AG04449 (cell line): ENCODE measurements around the gene FMNL1.
A peak's percentile ranks its signal among the peaks of the same experiment; 100 is the strongest.

Experiments used
- CTCF ChIA-PET: fragments of 350-600 bp; formaldehyde crosslinking; extraction: SDS; loops from one replicate; lab custom pipeline; 2021; ENCODE audit warnings: antibody characterized with exemption; lab: Yijun Ruan, JAX
- POLR2A ChIA-PET: fragments of 400-600, 350-600 bp; formaldehyde crosslinking; extraction: SDS; loops from one replicate; lab custom pipeline; 2020; ENCODE audit warnings: antibody characterized with exemption, inconsistent platforms; lab: Yijun Ruan, JAX
- DNase-seq: peaks from one replicate; pipeline ENCODE4 v3.0.0-alpha.2; 2010; ENCODE audit warnings: low read depth, low spot score
- H3K4me3 ChIP-seq: 2 replicates; pipeline ENCODE4 v1.5.1; 2011; ENCODE audit warnings: low read depth, mild to moderate bottlenecking, control low read depth, low read length
- CTCF ChIP-seq: IDR thresholded peaks from one replicate; pipeline ENCODE4 v1.5.1; 2011; ENCODE audit warnings: mild to moderate bottlenecking, moderate library complexity, low read length, control low read depth, inconsistent platforms; ENCODE audit not compliant: insufficient read depth; ENCODE audit errors: missing control alignments

The FMNL1 gene

GRCh38 chr17:45261577-45262515, 40.2 kb downstream of the FMNL1 start, which contains the start of gene SPATA32:
SPATA32 (minus strand) TSS chr17:45262094; CDS start chr17:45262016, 78 bp downstream.
- H3K4me3 ChIP-seq, result peak within 1 kb of the TSS; percentile 23
- no peak for TF ChIP-seq CTCF
- DNase-seq, result no peak
- ChIA-PET POLR2A (no interaction called here), CTCF (interaction anchor here (1.6 to 3.4 kb wide), 5 partner anchors 16 to 126 kb away, joined by 5 to 14 read pairs (median 6); partner anchors contain the start of gene ACBD4)

GRCh38 chr17:45262516-45263476, 41.1 kb downstream of the FMNL1 start:
- no peak overlapping the region for H3K4me3 ChIP-seq
- ChIA-PET CTCF (interaction anchor here (0.7 to 2.5 kb wide), 12 partner anchors 8 to 163 kb away, joined by 3 to 11 read pairs (median 4); partner anchors contain the start of genes ACBD4 and MAP3K14), POLR2A (no interaction called here)
- no peak for DNase-seq
- TF ChIP-seq CTCF, result no peak

- POLR2A ChIA-PET, result no interaction called here
- CTCF ChIA-PET, result interaction anchor here (0.7 to 2.5 kb wide), 12 partner anchors 8 to 162 kb away, joined by 3 to 11 read pairs (median 4); partner anchors contain the start of genes ACBD4 and MAP3K14
Measured at GRCh38 chr17:45263477-45263860, 41.8 kb downstream of the FMNL1 start.

GRCh38 chr17:45264430-45264829, 42.7 kb downstream of the FMNL1 start:
- H3K4me3 ChIP-seq, result no peak overlapping the region
- POLR2A ChIA-PET, result no interaction called here
- CTCF ChIA-PET, result interaction anchor here (2.5 to 32.0 kb wide), 3 partner anchors 12 to 125 kb away, joined by 11 to 828 read pairs (median 75); no protein-coding TSS in a partner anchor
- TF ChIP-seq CTCF, result no peak
- no peak for DNase-seq

More at GRCh38 chr17:45263477-45263860, 41.8 kb downstream of the FMNL1 start:
- TF ChIP-seq CTCF, result no peak
- no peak for DNase-seq
- H3K4me3 ChIP-seq, result no peak overlapping the region

GRCh38 chr17:45264988-45265387, 43.3 kb downstream of the FMNL1 start:
- ChIA-PET CTCF (interaction anchor here (1.2 to 32.0 kb wide), 4 partner anchors 12 to 124 kb away, joined by 3 to 828 read pairs (median 48); no protein-coding TSS in a partner anchor), POLR2A (no interaction called here)
- H3K4me3 ChIP-seq, result no peak overlapping the region
- no peak for DNase-seq
- no peak for TF ChIP-seq CTCF
